GM19099 (cell line): ENCODE results near the gene KLK2.

Source experiments
- POLR2A ChIP-seq: IDR thresholded peaks from 3 replicates; pipeline ENCODE4 v1.6.1; 2011; ENCODE audit warnings: low read depth; ENCODE audit not compliant: insufficient read length; ENCODE audit errors: extremely low read depth

KLK2 gene

GRCh38 chr19:50873056-50873455 lies at the start of gene KLK2:
Gene KLK2, plus strand, starts transcription at chr19:50873439. Its CDS starts 35 bp downstream, at chr19:50873474.
- TF ChIP-seq POLR2A, result no peak

GRCh38 chr19:50826492-50827240 lies 46.6 kb upstream of the KLK2 start:
- TF ChIP-seq POLR2A, result no peak

- TF ChIP-seq POLR2A, result no peak
These were observed 45.8 kb upstream of the KLK2 start for GRCh38 chr19:50827476-50827875.

- no peak for TF ChIP-seq POLR2A
These were observed 43.4 kb upstream of the KLK2 start for GRCh38 chr19:50829801-50830200.

- TF ChIP-seq POLR2A, result no peak
These were observed 42.8 kb upstream of the KLK2 start for GRCh38 chr19:50830266-50831025.

DNA sequence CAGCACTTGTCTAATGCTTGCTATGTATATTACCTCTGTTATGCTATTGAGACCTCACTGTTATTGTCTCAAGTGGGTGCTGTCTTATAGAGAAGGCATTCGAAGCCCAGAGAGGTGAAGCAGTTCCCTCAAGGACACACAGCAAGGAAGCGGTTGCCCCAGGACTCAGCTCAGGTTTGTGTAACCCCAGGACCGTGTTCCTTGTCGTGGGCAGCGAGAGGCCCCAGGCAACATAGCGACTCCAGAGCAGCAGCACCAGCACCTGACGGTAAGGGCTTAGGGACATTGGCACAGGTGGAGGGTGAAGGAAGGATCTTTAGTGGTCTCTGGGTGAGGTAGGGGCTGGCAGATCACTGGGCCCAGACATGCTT lies 42.2 kb upstream of the KLK2 start:
- no peak for TF ChIP-seq POLR2A

DNA sequence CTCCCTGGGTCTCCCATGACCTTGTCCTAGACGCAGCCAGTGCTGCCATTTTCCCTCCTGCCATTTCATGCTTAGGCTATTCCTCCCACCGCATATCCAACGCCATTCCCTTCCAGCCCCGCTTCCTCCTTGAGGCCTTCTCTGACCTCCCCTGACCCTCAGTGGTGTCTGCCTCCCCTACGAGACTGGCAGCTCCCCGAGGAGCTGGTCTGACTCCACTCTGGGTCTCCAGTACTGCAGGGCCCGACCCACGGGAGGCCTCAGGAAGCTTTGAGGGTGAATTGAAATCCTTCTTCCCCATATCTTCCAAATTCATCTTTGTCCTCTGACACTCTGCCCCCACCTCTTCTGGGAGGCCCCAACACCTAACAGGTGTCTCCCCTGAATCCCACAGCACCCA lies 40.6 kb upstream of the KLK2 start:
- no peak for TF ChIP-seq POLR2A

GRCh38 chr19:50833117-50833801 lies 40.0 kb upstream of the KLK2 start, which contains the start of gene KLK15:
Gene KLK15, minus strand, starts transcription at chr19:50833574. Its CDS starts 2,082 bp downstream, at chr19:50831492.
- TF ChIP-seq POLR2A, result no peak

DNA sequence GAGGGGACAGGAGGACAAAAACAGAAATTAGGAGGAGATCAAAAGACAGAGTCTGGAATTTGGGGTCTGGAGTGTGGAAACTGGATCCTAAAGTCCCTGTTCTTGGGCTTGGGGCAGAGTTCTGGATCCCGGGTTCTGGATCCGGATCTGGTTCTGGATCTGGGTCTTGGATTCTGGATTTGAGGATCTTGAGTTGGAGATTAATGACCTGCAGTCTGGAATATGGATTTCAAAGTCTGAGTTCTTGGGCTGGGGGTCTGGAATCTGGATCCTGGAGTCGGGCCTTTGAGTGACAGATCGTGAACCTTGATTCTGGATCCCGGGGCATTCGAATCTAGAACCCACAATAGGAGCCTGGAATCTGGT lies 39.5 kb upstream of the KLK2 start:
- TF ChIP-seq POLR2A, result no peak

- no peak for TF ChIP-seq POLR2A
These were observed 38.0 kb upstream of the KLK2 start for GRCh38 chr19:50835103-50835784.

DNA sequence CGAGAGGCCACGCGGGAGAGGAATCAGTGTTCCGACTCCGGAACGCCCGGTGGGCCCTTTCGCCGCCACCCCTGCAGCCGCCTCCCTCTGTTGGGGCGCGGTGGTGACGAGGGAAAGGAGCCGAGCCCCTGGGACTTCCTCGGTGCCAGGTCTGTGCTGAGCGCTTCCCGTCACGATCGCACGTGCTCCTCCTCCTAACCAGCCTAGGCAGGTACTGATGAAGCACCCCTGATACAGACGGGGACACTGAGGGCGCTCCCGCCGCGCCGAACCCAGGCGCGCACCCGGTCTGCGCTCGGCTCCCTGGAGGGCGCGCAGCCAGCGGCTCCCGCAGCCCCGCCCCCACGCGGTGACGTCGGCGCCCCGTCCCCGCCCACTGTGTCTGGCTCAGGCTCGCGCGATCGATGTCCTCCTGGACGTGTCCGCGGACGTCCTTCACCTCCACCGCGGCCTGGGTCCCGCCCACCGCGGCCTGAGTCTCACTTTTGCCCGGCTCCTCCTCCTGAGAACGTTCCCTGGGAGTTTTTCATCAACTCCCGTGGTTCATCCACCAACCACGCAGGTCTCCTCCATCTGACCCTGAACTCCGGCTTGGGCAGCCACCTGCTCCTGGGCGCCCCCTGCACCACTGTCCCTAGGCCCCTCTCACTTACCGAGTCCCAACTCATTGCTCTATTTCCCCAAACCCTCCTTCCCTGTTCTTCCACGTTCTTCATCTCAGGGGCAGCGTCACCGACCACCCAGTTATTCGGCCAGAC lies 37.3 kb upstream of the KLK2 start:
- TF ChIP-seq POLR2A, result peak; percentile 80

GRCh38 chr19:50836543-50837195 lies 36.6 kb upstream of the KLK2 start:
- no peak for TF ChIP-seq POLR2A

GRCh38 chr19:50837300-50837699 lies 35.9 kb upstream of the KLK2 start:
- no peak for TF ChIP-seq POLR2A

DNA sequence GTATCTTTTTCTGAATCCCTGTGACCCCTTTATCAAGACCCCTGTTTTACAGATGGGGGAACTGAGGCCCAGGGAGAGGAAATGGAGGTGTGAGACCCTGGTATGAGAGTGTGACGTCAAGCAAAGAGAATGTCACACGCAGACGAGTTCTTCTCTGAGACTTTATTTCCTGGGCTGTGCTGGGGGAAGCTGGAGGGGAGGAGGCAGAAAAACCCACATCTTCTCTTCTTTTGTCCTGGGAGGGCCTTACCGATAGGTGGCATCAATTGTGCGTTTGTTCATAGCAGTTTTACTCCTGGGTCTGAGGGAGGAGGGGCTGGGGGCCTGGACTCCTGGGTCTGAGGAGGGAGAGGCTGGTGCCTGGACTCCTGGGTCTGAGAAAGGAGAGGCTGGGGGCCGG lies 35.0 kb upstream of the KLK2 start:
- TF ChIP-seq POLR2A, result no peak
